Calu3 (cell line): Measurements from ENCODE around the gene IFNGR1. TPM values are rescaled to one million over a fixed set of nuclear protein-coding genes. Genes with fewer than 3 reads are reported as not detected.

Experiments used
- BruUV-seq: library from RNA; stranded (reverse); fragments of 400-500 nt; replicated peaks from 2 replicates; lab custom pipeline; 2021; lab: Mats Ljungman, UMichigan
- CTCF ChIA-PET: fragments of 300-600 bp; sonication (Branson Sonifier 250); formaldehyde crosslinking; loops from one replicate; lab custom pipeline; 2022; ENCODE audit warnings: antibody characterized with exemption; lab: Charles Lee
- DNase-seq: peaks from one replicate; pipeline ENCODE4 v3.0.0; 2022
- H3K27ac Mint-ChIP-seq: one replicate; pipeline ENCODE4 v1.8.0; 2022; ENCODE audit warnings: mixed read lengths; ENCODE audit not compliant: unreplicated experiment
- H3K27me3 Mint-ChIP-seq: one replicate; pipeline ENCODE4 v1.8.0; 2022; ENCODE audit warnings: mixed read lengths; ENCODE audit not compliant: unreplicated experiment
- H3K36me3 Mint-ChIP-seq: one replicate; pipeline ENCODE4 v1.8.0; 2022; ENCODE audit warnings: mild to moderate bottlenecking, moderate library complexity, mixed read lengths; ENCODE audit not compliant: insufficient read depth, unreplicated experiment
- H3K4me1 Mint-ChIP-seq: one replicate; pipeline ENCODE4 v1.8.0; 2022; ENCODE audit warnings: mild to moderate bottlenecking, low read depth, mixed read lengths; ENCODE audit not compliant: unreplicated experiment
- H3K4me3 Mint-ChIP-seq: one replicate; pipeline ENCODE4 v1.8.0; 2022; ENCODE audit warnings: mild to moderate bottlenecking, low read depth, moderate library complexity, mixed read lengths; ENCODE audit not compliant: unreplicated experiment
- H3K9me3 Mint-ChIP-seq: one replicate; pipeline ENCODE4 v1.8.0; 2022; ENCODE audit warnings: low read depth, mixed read lengths; ENCODE audit not compliant: unreplicated experiment
- CTCF ChIP-seq: fragments of 200-600 bp; IDR thresholded peaks from one replicate; pipeline ENCODE4 v1.8.0; 2022; ENCODE audit warnings: antibody characterized with exemption; ENCODE audit not compliant: unreplicated experiment
- intact Hi-C: fragments of 100-400 bp; cut with micrococcal nuclease; formaldehyde crosslinking; loops from one replicate; pipeline ENCODE4 v1.10.0; 2022; ENCODE audit not compliant: unreplicated experiment
- total RNA-seq: library from RNA; stranded (reverse); gene quantifications from 2 replicates; pipeline ENCODE4 v1.2.3, GENCODE V29; 2022

Gene IFNGR1
- total RNA-seq, 1 experiment from 2014 or later = 26.4 TPM

- TF ChIP-seq CTCF = no peak
- H3K36me3 Mint-ChIP-seq = no peaks in the 10 kb centered on the region
- DNase-seq = no peak
- no peaks in the 10 kb centered on the region for H3K4me1 Mint-ChIP-seq
- CTCF ChIA-PET = no interaction called here
- no peak overlapping the region for H3K4me3 Mint-ChIP-seq
- peaks cover 5% of the 10 kb centered on the region for H3K9me3 Mint-ChIP-seq
- no peak overlapping the region for H3K27ac Mint-ChIP-seq
- H3K27me3 Mint-ChIP-seq = peaks cover 15% of the 10 kb centered on the region
- no TSS peak for BruUV-seq
- intact Hi-C loops = no loop called here
Observed at GRCh38 chr6:137175157-137175867, 43.9 kb downstream of the IFNGR1 start.

GRCh38 chr6:137173501-137173900, 45.7 kb downstream of the IFNGR1 start, which contains the start of gene IL22RA2:
Gene IL22RA2 (minus strand): TSS chr6:137173644. CDS start chr6:137161749, 11,895 bp downstream.
- CTCF ChIA-PET = no interaction called here
- DNase-seq = no peak
- no peaks in the 10 kb centered on the region for H3K9me3 Mint-ChIP-seq
- no TSS peak for BruUV-seq
- peaks cover 16% of the 10 kb centered on the region for H3K27me3 Mint-ChIP-seq
- H3K27ac Mint-ChIP-seq = no peak within 1 kb of the TSS
- TF ChIP-seq CTCF = no peak
- H3K4me3 Mint-ChIP-seq = no peak within 1 kb of the TSS
- H3K36me3 Mint-ChIP-seq = no peaks in the 10 kb centered on the region
- no peaks in the 10 kb centered on the region for H3K4me1 Mint-ChIP-seq
- intact Hi-C loops = no loop called here

GRCh38 chr6:137172734-137173431, 46.3 kb downstream of the IFNGR1 start:
- CTCF ChIA-PET = no interaction called here
- Mint-ChIP-seq H3K36me3 (no peaks in the 10 kb centered on the region), H3K27me3 (peaks cover 13% of the 10 kb centered on the region), H3K4me3 (no peak overlapping the region), H3K4me1 (no peaks in the 10 kb centered on the region), H3K27ac (no peak overlapping the region), H3K9me3 (no peaks in the 10 kb centered on the region)
- intact Hi-C loops = no loop called here
- no peak for DNase-seq
- BruUV-seq = no TSS peak
- no peak for TF ChIP-seq CTCF

GRCh38 chr6:137171824-137172733, 47.1 kb downstream of the IFNGR1 start:
- no TSS peak for BruUV-seq
- CTCF ChIA-PET = no interaction called here
- H3K27me3 Mint-ChIP-seq = peaks cover 13% of the 10 kb centered on the region
- intact Hi-C loops = no loop called here
- no peaks in the 10 kb centered on the region for H3K4me1 Mint-ChIP-seq
- no peak overlapping the region for H3K27ac Mint-ChIP-seq
- H3K4me3 Mint-ChIP-seq = no peak overlapping the region
- DNase-seq = no peak
- no peak for TF ChIP-seq CTCF
- H3K9me3 Mint-ChIP-seq = no peaks in the 10 kb centered on the region
- H3K36me3 Mint-ChIP-seq = no peaks in the 10 kb centered on the region
